22Rv1 (cell line): Measurements from ENCODE around the gene NFE2L3.

ENCODE experiments used
- CTCF ChIP-seq: fragments of 450-650 bp; IDR thresholded peaks from 2 replicates; pipeline ENCODE4 v1.5.1; 2017; ENCODE audit warnings: mild to moderate bottlenecking
- ZFX ChIP-seq: fragments of 450-650 bp; IDR thresholded peaks from 2 replicates; pipeline ENCODE4 v1.6.1; 2017; ENCODE audit warnings: antibody characterized with exemption, borderline replicate concordance

GRCh38 chr7:26131056-26131589 is 20.9 kb upstream of the NFE2L3 start:
- no peak for TF ChIP-seq CTCF
- no peak for TF ChIP-seq ZFX
